Hepatocyte (in vitro differentiated cells): ENCODE data around the gene HEYL.

Source experiments
- EZH2 ChIP-seq: fragments of 200-600 bp; sonication (generic); IDR thresholded peaks from 2 replicates; pipeline ENCODE4 v1.6.1; 2016; ENCODE audit warnings: antibody characterized with exemption, mild to moderate bottlenecking, borderline replicate concordance
- TF ChIP-seq, protein P1 (sequence below): fragments of 200-600 bp; sonication (generic); IDR thresholded peaks from 2 replicates; pipeline ENCODE4 v1.5.1; 2016; ENCODE audit warnings: antibody characterized with exemption, mild to moderate bottlenecking; ENCODE audit not compliant: poor library complexity

DNA sequence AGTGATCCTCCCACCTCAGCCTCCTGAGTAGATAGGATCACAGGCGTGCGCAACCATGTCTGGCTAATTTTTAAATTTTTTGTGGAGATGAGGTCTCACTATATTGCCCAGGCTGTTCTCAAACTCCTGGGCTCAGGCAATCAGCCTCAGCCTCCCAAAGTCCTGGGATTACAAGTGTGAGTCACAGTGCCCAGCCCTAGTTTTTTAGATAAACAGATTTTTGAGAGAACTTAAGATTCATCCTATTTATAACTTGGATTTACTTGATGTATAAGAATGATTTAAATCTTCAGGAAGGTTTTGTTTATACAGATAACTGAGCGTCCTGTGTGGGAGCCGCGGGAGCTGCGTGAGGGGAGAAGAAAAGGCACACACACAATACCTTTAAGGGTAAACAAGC is 26.2 kb downstream of the HEYL start:
- TF ChIP-seq, protein P1, sequence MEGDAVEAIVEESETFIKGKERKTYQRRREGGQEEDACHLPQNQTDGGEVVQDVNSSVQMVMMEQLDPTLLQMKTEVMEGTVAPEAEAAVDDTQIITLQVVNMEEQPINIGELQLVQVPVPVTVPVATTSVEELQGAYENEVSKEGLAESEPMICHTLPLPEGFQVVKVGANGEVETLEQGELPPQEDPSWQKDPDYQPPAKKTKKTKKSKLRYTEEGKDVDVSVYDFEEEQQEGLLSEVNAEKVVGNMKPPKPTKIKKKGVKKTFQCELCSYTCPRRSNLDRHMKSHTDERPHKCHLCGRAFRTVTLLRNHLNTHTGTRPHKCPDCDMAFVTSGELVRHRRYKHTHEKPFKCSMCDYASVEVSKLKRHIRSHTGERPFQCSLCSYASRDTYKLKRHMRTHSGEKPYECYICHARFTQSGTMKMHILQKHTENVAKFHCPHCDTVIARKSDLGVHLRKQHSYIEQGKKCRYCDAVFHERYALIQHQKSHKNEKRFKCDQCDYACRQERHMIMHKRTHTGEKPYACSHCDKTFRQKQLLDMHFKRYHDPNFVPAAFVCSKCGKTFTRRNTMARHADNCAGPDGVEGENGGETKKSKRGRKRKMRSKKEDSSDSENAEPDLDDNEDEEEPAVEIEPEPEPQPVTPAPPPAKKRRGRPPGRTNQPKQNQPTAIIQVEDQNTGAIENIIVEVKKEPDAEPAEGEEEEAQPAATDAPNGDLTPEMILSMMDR, result no peak
- TF ChIP-seq EZH2, result no peak
